ENCODE measurements around the gene FAM3A.

DNA sequence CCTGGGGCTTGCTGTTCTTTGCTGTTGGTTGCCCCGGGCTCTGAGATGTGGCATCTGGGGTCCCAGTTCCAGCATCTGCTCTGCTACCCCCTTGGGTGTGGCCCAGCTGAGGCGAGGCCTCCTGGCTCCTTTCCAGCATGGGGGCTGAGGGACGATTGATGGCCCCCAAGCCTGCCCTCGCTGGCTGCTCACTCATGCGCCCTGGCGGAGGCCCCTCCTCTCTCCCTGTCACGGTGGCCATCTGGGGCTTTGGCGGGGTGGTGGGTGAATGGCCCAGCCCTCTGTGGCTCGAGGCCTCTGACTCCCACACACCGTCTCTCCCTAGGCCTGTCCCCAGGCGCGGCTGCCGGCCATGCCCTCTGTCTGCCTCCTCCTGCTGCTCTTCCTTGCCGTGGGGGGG lies 56.2 kb downstream of the FAM3A start:
- TF ChIP-seq CTCF (IDR thresholded peaks at IDR 0.05) = no peak
- no peak for TF ChIP-seq POLR2A (IDR thresholded peaks at IDR 0.05)
